GM19043 (cell line): Measurements from ENCODE around the gene PDE4B.
"Not testable (repeated sequence)": the region's sequence is repeated elsewhere in the genome, so short reads cannot be mapped to it uniquely, and the experiment has no call there.

Source experiments
- ATAC-seq: cut with Tn5 transposase; IDR thresholded peaks from one replicate; pipeline ENCODE4 v1.9.1; 2021; ENCODE audit warnings: low read depth; ENCODE audit not compliant: unreplicated experiment

Gene PDE4B

DNA sequence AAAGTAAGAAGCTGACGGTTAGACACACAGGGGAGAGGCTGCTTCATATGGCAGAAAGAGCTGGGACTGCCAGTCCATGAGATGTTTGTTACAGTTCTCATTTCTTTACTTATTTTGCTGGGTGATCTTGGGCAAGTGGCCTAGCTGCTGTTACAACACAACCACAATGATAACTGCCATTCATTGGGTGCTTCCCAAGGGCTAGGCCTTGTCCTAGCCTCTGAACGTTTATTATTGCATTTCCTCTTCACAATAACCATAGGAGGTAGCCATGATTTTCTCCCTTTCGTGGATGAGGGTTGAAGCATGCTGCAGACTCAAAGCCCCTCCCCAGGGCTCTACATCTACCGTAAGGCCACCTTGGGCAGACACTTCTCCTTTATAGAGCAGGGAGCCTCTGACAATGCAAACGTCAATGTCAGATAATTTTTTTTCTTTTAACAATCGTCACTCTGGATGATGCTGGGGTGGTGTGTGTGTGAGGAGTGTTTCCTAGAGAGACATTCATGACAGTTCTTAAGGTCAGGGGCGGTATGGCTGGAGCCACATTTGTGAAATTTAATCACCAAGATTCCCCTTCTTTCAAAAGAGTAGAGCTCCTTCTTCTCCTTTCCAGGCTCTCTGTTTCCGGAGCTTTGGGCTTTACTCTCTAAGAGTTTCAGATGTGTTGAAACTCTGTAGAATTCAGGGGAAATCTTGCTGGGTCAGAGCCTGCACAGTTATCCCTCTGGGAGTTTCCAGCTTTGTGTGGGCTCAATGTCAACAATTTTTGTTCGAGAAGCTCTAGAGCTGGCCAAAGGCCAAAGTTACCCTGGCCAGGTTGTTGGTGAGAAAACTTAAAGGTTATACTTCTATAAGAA, 602.7 kb downstream of the PDE4B start:
- ATAC-seq = no peak

DNA sequence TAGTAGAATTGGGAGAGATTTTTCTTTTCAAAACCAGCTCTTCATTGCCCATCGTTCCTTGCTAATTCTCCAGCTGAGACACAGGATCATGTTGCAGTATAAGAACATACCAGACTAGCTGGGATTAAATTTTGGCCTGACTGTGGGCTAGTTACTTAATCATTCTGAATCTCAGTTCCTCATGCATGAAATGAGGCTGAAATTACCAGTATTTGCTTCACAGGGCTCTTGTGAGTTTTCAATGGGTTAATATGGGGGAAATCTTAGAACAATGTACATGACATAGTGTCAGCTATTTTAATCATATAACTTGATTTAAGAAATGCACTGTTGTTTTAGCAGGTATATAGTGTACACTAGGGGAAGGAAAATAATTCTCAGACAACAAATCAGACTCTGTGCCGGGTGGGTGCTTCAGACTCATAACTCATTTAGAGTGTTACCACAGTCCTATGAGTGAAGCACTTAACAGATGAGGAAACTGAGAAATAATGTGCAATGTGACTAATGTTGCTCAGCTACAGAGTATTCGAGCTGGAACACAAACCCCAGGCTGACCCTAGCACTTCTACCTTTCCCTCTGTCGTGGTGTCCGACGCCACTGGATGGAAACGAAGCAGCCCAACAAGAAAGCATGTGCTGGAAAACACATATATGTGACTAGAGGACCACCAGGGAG, 603.7 kb downstream of the PDE4B start:
- peak; percentile 45 for ATAC-seq

- ATAC-seq = peak; percentile 33
Observed at GRCh38 chr1:66397192-66397591, 604.5 kb downstream of the PDE4B start.

DNA sequence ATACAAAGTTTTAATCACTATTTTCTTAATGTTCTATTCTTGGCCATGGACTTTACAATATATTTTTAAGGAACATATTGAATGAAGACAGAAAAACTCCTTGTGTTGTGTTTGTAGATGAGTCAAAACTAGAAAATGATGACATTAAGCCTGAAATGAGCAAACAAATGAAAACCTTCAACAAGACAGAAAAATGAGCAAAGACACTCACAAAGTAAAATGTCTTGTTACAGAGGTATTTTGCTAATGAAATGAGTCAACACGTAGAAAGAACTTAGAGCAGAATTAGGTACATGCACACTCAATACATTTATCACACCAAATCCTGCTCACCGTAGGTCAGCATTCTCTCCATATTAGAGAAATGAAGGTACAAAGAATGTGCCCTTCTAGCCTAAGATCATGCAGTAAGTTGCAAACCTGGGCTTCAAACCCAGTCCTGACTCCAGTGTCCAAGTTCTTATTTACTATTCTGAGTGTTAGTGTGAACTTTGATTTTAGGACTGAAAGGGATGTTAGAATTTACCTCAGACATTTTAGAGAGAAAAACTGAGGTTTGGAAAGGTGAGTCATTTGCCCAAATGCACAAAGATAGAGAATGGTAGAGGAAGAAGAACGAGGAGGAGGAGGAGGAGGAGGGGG, 607.3 kb downstream of the PDE4B start:
- peak; percentile 9 for ATAC-seq

GRCh38 chr1:66400660-66401059, 608.0 kb downstream of the PDE4B start:
- ATAC-seq = no peak

- no peak for ATAC-seq
Observed at GRCh38 chr1:66401244-66401643, 608.5 kb downstream of the PDE4B start.

- peak; percentile 74 for ATAC-seq
Observed at GRCh38 chr1:66402194-66402593, 609.5 kb downstream of the PDE4B start.

DNA sequence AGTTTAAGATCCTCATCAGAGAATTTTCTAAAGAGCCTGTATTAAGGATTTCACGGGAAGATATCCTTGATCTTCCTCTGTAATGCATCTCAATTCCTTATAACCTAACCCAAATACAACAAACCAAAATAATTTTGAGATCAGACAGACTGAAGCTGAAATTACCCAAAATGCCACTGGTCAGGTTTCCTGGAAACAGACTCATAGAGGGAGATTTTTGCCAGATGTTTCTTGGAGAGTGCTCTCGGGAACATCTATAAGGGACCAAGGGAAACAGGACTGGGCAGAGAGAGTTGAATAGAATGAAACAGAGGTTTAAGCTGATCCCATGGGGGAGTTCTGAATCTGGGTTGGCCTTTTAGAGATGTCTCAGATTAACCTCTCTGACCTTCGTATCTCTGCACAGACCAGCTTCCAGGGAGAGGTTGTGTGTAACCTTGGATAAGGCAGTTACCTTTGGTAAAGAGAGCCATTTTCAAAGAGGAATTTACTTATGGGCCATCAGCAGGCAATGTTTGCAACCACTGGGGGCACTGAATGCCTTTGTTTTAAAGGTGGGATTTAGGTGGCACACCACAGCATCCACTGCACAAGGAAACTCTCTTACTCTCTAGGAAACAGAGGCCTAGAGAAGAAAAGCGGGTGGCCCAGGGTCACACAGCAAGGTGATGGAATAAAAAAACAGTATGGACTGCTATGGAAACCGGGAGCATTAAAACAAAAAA, 610.5 kb downstream of the PDE4B start:
- ATAC-seq = no peak

DNA sequence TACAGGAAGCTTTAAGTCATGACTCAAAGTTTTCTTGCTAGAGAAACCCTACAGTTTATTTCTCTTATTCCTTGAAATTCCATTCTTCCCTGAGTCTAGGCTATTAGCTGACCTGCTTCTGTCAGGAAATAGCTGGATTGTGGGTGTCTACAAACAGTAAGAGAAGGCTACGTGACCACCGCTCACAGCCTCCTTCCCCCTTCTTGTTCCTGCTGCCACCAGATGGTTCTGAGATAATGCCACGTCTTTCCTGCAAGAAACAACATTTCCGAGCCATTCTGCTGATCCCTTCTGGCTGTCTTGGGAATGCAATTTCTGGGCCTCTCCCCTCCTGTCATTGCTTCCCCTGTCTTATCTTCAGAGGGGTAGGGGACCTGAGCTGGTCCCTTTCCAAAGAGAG, 612.4 kb downstream of the PDE4B start:
- no peak for ATAC-seq

- ATAC-seq = not testable (repeated sequence)
Observed at GRCh38 chr1:66411449-66411848, 618.8 kb downstream of the PDE4B start.

- no peak for ATAC-seq
Observed at GRCh38 chr1:66412704-66413103, 620.0 kb downstream of the PDE4B start.

- ATAC-seq = peak; percentile 70
Observed at GRCh38 chr1:66413136-66413837, 620.6 kb downstream of the PDE4B start.

GRCh38 chr1:66413838-66414175, 621.1 kb downstream of the PDE4B start:
- no peak for ATAC-seq

DNA sequence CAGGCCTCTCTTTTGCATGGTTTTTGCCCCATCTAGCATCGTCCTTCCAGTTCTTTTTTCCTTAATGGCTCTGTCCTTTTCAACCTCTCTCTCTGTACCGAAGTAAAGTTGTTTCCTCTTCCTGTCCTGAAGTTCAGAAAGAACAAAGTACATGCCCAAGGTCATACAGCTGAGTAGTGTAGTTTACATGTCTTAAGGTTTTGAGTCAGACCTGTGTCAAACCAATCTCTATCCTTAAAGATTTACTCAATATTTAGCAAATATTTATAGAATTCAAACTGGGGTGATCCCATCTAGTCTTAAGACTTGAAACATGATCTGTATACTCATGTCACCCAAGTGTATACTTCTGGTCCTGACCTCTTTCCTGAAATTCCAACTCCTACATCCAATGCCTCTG, 622.6 kb downstream of the PDE4B start:
- ATAC-seq = no peak

- ATAC-seq = no peak
Observed at GRCh38 chr1:66415866-66416265, 623.2 kb downstream of the PDE4B start.

- ATAC-seq = no peak
Observed at GRCh38 chr1:66416295-66416694, 623.6 kb downstream of the PDE4B start.

DNA sequence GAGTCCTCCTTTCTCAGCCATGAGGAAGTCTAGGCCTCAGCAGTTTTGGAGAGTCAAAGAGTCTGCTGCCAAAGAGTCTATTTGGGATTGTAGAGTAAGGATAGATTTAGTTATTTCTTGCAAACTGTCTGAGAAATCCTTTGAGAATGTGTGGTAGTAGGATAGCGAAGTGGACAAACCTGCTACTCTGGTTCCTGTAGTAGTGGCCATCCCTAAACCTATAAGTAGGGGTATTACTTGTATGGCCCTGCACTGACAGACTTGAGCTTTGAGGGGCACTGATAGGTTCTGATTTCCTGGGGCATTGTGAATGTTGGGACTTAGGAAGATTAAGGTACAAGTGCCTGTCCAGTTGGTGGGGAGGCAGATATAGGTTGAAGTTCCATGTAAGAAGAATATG, 625.3 kb downstream of the PDE4B start:
- no peak for ATAC-seq

DNA sequence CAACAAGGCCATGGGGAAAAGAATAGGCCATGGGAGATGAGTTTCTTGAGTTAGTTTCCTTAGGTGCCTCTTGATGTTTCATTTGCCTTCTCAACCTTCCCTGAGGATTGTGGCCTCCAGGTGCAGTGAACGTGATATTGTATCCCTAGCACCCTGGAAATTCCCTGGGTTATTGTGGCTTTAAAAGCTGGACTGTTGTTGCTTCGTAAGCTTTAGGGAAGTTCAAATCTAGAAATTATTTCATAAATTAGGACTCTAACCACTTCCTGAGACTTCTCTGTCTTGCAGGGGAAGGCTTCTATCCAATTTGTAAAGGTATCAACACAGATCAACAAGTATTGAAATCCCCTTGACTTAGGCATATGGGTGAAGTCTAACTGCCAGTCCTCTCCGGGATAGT, 627.5 kb downstream of the PDE4B start:
- not testable (repeated sequence) for ATAC-seq

GRCh38 chr1:66420906-66421305, 628.2 kb downstream of the PDE4B start:
- ATAC-seq = not testable (repeated sequence)

DNA sequence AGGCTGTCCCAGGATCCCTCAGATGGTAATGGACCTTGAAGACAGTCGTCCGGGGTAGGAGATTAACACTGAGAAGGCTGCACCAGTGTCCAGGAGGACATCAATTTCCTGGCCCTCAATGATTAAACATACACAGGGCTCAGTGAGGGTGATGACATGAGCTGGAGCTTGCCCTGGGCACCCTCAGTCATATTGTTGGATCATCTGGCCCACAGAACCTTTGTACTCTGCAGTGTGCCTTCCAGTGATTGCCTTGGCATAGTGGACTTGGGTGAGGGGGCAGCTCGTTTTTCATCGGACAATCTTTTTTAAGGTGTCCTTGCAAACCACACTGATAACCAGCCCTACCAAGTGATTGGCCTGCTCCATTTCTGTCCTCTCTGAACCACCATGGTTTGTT, 630.1 kb downstream of the PDE4B start:
- ATAC-seq = no peak
